HPDE6-E6E7 (cell line): Measurements from ENCODE around the gene RUBCNL.

Experiments
- DNase-seq: peaks from one replicate; pipeline ENCODE4 v3.0.0; 2011; ENCODE audit warnings: missing footprints; ENCODE audit errors: extremely low spot score

The RUBCNL gene

GRCh38 chr13:46341112-46341711 lies 45.8 kb downstream of the RUBCNL start:
- DNase-seq = no peak

- no peak for DNase-seq
Observed at GRCh38 chr13:46340631-46341111, 46.4 kb downstream of the RUBCNL start.

- no peak for DNase-seq
Observed at GRCh38 chr13:46340011-46340410, 47.0 kb downstream of the RUBCNL start.

- DNase-seq = no peak
Observed at GRCh38 chr13:46339035-46339666, 47.9 kb downstream of the RUBCNL start.

- DNase-seq = no peak
Observed at GRCh38 chr13:46337700-46338099, 49.4 kb downstream of the RUBCNL start.

GRCh38 chr13:46334035-46334822 lies 52.8 kb downstream of the RUBCNL start:
- DNase-seq = no peak

GRCh38 chr13:46332772-46333171 lies 54.3 kb downstream of the RUBCNL start:
- no peak for DNase-seq

GRCh38 chr13:46329624-46330023 lies 57.4 kb downstream of the RUBCNL start:
- DNase-seq = no peak

GRCh38 chr13:46327246-46327645 lies 59.8 kb downstream of the RUBCNL start:
- DNase-seq = no peak

GRCh38 chr13:46324976-46325375 lies 62.1 kb downstream of the RUBCNL start:
- DNase-seq = no peak

GRCh38 chr13:46321494-46322225 lies 65.4 kb downstream of the RUBCNL start:
- DNase-seq = no peak

- DNase-seq = no peak
Observed at GRCh38 chr13:46320821-46321220, 66.2 kb downstream of the RUBCNL start.

GRCh38 chr13:46320406-46320805 lies 66.6 kb downstream of the RUBCNL start:
- DNase-seq = no peak

GRCh38 chr13:46318986-46319385 lies 68.1 kb downstream of the RUBCNL start:
- DNase-seq = no peak

- DNase-seq = no peak
Observed at GRCh38 chr13:46317120-46317519, 69.9 kb downstream of the RUBCNL start.

GRCh38 chr13:46315491-46316075 lies 71.5 kb downstream of the RUBCNL start:
- DNase-seq = no peak

GRCh38 chr13:46315036-46315435 lies 72.0 kb downstream of the RUBCNL start:
- DNase-seq = no peak

GRCh38 chr13:46314587-46314986 lies 72.5 kb downstream of the RUBCNL start:
- no peak for DNase-seq

- no peak for DNase-seq
Observed at GRCh38 chr13:46313432-46314257, 73.4 kb downstream of the RUBCNL start.

GRCh38 chr13:46313024-46313423 lies 74.0 kb downstream of the RUBCNL start:
- no peak for DNase-seq

GRCh38 chr13:46311217-46311616 lies 75.8 kb downstream of the RUBCNL start:
- DNase-seq = no peak
